Hematopoietic multipotent progenitor cell (in vitro differentiated cells): ENCODE measurements around the gene LGALS9B. TPM values are rescaled to one million over a fixed set of nuclear protein-coding genes. Genes with fewer than 3 reads are reported as not detected.
"Not testable (repeated sequence)": the region's sequence is repeated elsewhere in the genome, so short reads cannot be mapped to it uniquely, and the experiment has no call there.

Source experiments
- DNase-seq, 3 donors: peaks; one replicate each; pipeline ENCODE4 v3.0.0-alpha.2; 2011 to 2015; ENCODE audit warnings: low read depth in 2 of 3, low spot score in 2 of 3
- total RNA-seq: library from RNA; depleted of rRNA; stranded (reverse); fragments of >200 nt; gene quantifications from one replicate; pipeline ENCODE4 v1.2.3, GENCODE V29; 2012

The LGALS9B gene
- total RNA-seq, 1 donor: under 0.01 TPM

DNA sequence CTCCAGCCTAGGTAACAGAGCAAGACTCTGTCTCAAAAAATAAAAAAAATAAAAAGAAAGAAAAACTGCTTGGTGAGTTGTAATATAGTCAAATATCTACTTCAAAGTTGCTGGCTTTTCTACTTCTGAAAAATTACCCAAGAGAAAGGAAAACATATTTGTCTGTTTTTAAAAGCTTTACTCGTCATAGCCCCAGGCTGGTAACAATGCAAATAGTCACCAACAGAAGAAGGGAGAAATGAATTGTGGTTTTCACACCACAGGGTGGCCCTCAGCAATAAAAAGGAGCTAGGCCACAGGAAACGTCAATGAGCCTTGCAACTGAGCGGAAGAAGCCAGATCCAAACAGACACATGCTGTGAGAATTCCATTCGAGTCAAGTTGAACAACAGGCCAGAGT, 1.8 kb upstream of the LGALS9B start:
- not testable (repeated sequence) for DNase-seq

DNA sequence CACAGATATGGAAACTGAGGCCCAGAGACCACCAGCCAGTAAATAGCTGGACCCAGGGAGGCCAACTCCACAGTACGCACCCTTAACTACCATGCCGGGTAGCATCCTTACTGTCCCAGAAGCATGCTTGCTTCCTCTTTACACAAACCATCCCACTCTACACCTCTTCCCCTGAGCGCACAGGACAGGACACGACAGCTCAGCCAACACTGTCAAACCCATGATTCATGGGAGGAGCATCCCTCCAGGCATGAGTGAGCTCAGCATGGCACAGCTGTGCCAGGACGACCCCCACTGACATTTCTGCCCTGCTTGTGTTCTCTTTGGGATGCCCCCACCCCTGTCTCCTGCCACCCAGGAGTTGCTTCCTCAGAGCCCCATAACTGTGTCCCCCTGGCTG, 340 bp downstream of the LGALS9B start:
- peak in 2 of 3 donors; percentile 26 to 40 for DNase-seq

DNA sequence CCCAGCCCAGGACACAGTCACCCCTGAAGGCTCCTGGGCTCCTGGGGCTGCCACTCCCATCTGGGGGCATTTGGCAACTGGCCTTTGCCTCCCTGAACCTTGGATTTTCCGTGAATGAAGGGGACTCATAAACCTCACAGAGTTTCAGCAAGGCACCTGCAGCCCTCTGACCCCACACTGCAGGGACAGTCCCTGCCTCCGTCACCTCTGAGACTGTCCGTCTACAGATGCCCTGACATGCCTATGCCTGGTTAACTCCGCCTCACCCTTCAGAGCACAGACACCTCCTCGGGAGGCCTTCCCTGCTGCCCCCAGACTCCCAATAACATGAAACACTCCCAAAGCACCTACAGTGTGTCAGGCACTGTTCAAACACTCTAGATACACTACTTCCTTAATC, 786 bp downstream of the LGALS9B start:
- DNase-seq: not testable (repeated sequence)

DNA sequence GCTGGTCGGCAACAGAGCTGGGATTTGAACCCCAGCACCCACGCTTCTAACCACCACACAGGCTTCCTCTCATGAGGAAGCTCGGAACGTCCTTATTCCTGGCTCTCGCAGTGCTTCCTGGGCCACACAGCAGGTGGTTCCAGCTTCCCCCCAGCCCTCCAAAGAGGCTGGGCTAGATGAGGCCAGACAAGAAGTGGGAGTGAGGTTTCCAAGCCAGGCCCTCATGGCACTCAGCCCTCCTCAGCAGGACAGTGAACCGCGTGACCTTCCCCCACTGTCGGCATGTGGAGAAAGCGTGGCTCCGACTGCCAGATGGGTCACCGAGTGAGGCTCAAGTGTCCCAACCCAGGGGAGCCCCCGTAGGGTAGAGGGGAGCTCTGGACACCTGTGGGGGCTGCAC, 1.8 kb downstream of the LGALS9B start:
- DNase-seq: not testable (repeated sequence)

DNA sequence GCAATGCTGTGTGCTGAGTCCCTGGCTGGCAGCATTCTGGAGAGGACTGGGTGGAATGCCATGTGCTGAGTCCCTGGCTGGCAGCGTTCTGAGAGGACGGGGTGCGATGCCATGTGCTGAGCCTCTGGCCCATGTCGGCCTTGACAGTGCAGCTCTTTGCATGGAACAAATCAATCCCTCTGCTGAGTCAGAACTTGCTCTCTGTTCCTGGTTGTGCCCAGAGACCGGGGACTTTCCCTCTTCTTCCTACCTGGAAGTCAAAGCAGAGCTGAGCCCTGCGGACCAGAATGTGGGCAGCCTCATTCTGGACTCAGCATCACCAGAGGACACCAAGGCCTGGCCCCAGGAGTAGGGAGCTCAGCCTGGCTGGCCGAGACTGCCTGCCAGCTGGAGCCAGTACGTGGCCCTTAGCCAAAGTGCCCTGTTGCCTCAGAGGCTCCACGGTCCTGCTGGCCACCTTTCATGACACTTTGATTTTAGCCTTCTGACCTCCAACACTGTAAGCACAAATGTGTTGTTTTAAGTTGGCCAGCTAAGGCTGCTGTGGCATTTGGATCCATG, 2.4 kb downstream of the LGALS9B start:
- DNase-seq: not testable (repeated sequence)

DNA sequence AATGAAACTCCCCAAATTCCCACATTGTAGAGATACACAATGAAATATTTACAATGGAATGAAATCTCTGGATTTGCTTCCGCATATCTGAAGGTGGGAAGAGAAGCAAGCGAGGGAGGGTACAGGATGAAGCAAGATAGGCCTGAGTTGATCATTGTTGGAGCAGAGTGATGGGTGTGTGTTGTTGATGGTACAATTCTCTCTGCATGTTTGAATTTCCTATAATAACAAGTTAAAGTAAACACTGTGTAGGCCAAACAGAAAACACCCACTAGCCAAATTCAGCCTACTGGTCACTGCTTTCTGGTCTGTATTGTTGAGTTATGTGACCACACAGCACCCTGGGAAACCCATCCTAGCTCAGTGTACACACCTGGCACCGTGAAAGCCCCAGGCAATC, 5.2 kb downstream of the LGALS9B start:
- not testable (repeated sequence) for DNase-seq

DNA sequence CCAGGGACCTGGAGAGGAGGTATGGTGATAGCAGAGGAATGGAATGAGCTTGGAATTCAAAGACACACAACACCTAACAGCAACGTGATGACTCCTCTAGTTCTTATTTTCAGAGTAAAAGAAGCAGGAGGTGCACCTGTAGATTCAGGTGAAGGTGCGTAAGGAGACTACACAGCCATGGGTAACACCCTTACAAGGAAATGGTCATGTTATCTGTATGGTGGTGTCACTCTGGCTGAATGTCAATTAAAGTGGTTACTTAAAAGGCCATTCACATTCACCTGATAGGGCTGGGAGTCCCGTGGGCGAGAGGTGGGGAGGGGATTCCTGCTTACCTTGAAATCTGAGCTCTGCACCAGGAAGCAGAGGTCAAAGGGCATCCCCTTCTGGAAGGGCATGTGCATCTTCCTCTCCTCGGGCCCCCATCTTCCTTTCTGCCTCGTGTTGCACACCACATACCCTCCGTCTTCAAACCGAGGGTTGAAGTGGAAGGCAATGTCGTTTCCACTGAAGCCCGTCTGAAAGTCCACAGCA, 9.4 kb downstream of the LGALS9B start:
- not testable (repeated sequence) for DNase-seq

DNA sequence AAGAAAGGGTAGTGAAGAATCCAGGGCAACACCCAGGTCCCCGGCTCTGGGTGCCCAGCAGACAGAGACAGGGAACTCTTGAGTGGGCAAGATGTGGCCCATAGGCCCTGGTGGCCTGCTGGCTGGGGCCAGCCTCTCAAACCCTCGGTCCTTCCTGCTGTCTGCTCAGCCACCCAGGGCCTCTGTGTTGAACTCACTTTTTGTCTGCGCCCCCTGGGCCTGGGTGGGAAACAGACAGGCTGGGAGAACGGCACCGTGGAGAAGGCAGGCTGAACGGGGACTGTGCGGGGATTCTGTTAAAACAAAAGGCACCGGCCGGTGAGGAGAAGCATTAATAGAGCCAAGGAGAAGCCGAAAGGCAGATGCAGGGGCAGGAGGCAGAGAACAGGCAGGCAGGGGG, 12.2 kb downstream of the LGALS9B start:
- DNase-seq: not testable (repeated sequence)

DNA sequence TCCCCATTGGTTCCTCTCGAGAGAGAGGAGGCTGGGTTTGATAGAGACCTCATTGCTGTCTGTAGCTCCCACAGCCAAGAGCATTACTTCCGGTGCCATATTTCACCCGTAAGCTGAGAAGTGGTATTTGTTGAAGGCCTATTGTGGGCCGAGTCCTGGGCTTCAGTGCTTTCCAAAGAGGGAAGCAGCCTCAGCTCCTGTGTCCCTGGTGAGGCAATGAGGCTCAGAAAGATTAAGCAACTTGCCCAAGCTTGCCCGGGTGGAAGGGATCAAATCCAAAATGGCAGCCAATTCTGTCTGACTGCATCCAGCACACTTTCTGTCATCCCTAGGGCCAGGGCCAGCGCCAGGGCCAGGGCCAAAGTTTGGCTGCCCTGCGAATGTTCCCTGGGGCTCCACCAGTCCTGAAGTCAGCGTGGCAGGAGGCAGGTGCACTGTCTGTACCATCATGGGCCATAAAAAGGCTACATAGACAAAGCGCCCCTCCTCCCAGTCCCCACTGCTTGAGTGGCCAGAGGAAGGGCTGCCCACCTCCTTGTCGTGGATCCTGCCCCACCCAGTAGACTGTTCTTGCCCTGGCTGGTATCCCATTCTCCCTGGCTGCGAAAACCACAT, 13.4 kb downstream of the LGALS9B start:
- not testable (repeated sequence) for DNase-seq

DNA sequence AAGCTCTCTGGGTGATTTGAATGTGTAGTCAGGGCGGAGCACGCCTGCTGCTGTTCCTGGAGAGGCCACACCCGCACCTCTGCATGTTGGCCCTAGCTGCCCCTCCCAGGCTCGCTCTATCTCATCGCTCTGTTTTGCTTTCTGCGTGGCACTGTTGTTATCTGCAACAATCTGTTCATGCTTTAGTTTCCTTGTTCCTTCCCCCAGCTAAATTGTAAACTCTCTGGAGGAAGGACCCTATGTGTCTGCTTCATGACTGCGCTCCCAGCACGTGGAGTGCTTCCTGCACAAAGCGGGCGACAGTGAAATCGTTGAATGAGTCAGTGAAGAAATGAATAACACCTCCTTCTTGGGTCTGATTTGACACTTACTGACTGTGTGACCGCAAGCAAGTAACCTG, 16.5 kb downstream of the LGALS9B start:
- peak in 2 of 3 donors; percentile 63 to 72 for DNase-seq

DNA sequence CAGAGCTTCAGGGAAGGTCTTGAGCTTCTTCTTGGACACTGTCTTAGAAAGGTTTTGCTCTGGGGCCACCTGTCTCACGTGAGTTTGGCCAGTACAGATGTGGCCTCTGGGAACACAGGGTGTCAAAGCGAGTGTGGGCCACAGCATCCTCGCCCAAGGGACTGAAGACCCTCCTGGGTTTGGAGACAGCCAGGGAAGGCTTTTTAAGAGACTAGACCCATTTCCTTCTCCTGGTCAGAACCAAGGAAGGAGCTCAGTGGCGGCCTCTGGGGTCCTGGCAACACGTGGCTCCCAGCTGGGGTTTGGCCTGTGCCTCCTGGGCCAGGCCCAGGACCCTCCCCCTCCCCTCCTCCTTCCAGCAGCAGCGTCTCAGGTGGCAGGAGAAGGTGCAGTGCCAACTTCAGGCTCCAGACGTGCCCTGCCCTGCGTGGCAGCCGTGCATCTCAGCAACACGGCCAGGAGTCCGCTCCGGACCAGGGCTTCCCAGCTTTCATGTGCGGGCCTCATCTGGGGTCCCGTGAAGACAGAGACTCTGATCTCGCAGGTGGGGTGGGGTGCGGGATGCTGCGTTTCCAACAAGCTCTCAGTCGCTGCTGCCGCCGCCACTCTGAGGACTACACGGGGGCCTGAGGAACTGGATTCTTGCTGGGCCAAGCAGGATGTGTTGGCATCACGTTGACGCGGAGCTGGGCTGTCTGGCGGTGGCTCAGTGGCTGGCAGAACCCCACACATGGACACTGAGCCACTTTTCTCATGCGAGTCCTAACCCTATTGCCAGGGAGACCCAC, 19.6 kb downstream of the LGALS9B start:
- DNase-seq: not testable (repeated sequence)

DNA sequence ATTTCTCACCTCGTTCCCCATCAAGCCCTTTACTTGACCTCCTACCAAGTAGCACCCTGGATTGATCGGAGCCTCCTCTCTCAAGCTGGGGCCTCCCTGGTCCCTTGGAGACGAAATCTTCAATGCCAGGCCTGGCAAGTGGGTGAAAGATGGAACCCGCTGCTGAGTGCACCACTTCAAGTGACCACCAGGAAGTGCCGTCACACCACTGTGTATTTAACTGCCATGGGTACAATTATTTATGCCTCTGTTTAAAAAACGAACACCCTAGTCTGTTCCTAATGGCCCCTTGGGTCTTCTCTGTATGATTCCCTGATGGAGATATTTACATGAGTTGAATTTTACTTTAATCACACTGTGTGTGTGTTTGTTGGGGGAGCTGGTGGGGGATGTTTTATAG, 20.4 kb downstream of the LGALS9B start:
- peak in 1 of 3 donors; percentile 4 for DNase-seq

DNA sequence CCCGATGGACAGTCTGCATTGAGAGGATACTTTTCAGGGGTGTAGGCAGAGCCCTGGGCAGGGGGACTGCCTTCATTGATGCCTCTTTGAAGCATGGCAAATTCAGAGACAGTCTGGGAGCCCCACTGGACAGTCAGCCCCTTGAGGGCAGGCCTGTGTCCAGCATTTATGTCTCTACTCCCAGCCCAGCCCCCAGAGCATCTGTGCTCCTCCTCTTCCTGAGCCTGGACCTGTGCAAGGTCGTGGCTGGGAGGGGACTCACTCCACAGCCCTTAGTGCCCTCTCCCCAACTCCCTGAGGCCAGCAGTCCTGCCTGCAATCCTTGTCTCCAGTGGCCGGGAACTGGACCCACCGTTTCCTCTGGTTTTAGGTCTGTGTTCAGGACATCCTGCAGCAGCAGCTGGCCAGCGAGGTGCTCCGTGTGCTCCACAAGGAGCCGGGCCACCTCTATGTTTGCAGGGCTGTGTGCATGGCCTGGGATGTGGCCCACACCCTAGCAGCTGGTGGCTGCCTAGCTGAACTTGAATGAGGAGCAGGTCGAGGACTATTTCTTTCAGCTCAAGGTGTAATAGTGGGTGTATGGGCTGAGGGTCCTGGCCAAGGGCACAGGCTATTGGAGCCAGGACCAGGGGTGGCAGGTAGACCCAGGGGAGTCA, 22.6 kb downstream of the LGALS9B start:
- DNase-seq: not testable (repeated sequence)

DNA sequence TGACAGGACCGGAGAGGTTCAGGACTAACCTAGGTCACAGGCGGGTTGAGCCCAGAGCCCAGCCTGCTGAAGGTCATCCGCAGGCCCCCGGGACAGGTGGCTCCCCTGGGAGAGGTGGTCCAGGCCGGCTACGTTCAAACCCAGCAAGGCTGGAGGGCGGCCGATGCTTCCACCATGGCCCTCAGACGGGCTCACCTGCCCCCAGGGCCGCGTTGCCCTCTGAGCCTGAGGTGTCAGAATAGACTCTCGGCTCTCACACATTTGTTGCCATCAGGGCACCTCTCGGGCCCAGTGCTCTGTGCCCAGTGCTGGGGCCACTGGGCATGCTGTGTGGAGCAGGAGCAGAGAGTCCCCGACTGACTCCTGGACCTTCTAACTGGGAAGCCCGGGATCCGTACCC, 23.2 kb downstream of the LGALS9B start:
- not testable (repeated sequence) for DNase-seq

DNA sequence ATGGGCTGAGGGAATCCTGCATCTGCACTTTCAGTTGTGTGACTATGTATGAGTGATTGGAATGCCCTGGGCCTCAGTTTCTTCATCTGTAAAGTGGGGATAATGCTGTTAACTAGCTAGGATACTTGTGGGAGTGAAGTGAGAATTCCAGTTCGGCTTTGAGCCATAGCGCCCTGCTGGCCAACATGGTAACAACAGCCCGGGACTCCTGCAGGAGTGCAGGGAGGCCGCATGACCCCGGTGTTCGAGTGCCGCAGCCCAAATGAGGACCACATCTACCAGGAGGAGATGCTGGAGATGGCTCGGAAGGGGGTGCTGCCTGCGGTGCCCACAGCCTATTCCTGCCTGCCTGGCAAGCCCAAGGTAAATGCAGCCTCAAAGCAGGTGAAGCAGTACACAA, 23.7 kb downstream of the LGALS9B start:
- DNase-seq: not testable (repeated sequence)

DNA sequence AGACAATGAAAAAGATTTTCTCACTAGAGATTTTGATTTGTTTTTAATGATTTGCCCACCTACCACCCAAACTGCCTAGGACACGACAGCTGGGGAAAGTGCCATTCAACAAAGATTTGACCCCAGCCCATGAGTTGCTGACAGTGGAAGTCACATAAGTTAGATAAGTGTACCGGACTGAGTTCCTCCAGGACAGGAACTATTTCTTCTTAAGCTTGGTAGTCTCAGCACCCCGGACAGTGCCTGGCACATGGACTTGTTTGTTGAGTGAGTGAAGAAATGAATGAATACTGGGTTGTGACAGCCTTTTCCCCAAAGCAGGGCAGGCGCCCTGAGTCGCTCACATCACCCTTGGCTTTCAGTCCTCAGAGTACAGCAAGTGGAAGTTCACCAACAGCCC, 26.7 kb downstream of the LGALS9B start:
- DNase-seq: not testable (repeated sequence)

DNA sequence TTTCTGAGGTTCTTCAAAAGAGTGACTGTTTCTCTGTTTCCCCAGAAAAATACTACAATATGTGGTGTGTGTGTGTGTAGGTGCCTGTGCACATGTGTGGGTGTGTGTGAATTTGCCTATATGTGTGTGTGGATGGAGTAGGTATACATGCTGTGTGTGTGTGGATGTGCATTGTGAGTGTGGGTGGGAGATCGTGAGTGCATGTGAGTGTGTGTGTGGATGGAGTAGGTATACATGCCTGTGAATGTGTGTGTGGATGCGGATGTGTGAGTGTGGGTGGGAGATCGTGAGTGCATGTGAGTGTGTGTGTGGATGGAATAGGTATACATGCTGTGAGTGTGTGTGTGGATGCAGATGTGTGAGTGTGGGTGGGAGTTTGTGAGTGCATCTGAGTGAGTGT, 32.2 kb downstream of the LGALS9B start:
- DNase-seq: not testable (repeated sequence)

DNA sequence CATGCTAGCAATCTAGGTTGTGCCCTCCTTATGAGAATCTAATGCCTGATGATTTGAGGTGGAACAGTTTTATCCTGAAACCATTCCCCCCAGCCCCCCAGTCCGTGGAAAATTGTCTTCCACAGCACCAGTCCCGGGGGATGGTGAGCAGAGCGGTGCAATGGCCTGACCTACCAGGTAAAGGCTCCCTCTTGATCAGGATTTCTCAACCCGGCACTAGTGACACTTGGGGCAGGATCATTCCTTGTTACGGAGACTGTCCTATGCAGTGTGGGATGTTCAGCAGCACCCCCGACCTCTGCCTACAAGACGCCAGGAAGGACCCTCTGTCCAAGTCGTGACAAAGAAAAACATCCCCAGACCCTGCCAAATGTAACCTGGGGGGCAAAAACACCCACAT, 34.0 kb downstream of the LGALS9B start:
- DNase-seq: not testable (repeated sequence)

DNA sequence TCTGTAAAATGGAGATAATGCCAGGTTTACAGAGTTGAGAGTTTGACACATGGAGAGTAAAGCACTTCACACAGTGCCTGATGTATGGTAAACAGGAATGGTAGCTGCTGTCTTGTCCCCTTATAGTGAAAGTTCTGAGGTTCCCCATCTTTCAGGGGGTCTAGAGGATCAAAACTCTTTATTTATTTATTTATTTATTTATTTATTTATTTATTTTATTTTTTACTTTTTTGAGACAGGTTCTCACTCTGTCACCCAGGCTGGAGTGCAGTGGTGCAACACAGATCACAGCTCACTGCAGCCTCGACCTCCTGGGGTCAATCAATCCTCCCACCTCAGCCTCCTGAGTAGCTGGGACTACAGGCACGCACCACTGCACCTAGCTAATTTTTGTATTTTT, 40.1 kb downstream of the LGALS9B start:
- not testable (repeated sequence) for DNase-seq

DNA sequence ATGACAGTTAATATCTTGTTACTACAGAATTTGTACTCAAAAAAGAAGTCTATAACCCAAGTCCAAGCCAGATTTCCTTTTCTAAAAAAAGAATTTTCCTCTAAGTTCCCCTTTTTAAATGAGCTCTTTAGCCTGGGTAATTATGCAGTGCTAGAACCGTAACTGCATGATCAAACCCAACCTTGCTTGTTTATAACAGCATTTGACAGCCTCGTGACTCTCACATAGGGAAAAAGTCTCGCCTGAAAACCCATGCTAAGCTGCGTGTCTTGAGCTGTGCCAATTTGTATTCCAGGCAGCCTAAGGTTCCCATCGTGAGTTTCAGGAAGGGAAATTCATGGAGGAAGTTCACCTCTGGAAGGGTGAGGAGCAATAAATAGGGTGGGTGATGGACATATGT, 44.5 kb downstream of the LGALS9B start:
- DNase-seq: not testable (repeated sequence)

DNA sequence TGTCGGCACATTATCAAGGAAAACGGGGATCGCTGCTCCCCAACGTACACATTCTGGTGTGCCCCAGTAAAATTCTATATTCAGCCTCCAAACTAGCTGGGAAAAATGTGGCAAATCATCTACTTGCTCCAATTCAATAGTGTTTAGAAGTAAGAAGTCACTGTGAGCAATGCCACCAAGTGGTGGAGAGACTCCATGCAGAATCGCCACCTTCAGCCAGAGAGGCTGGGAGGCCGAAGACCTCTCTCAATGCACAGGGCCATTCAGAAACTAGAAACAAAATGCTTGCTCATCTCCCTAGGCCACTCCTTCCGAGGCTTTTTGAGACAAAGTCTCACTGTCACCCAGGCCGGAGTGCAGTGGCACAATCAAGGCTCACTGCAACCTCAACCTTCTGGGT, 48.5 kb downstream of the LGALS9B start:
- not testable (repeated sequence) for DNase-seq
